GM21619 (cell line): Measurements from ENCODE around the gene SFRP4.
A peak's percentile ranks its signal among the peaks of the same experiment; 100 is the strongest.

Experiments used
- ATAC-seq: cut with Tn5 transposase; IDR thresholded peaks from one replicate; pipeline ENCODE4 v1.9.1; 2021; ENCODE audit not compliant: unreplicated experiment

The SFRP4 gene

DNA sequence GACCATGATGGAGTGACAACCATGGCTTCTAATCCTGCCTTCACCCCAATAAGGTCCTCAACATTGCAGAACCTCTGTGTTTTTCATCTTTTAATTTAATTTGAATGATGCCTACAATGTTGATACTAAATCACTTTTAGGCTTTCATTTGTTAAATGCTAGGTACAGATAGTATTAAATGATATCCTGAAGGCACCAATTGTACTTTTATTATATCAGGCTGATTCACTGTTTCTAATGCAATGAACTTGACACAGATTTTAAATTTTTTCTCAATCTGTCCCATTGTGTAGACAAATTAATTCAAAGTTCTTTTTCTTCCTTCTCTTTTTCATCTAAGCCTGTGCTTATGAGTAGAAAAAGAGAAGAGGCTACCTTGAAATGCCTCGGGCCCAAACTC, 9.0 kb upstream of the SFRP4 start:
- ATAC-seq, result no peak

DNA sequence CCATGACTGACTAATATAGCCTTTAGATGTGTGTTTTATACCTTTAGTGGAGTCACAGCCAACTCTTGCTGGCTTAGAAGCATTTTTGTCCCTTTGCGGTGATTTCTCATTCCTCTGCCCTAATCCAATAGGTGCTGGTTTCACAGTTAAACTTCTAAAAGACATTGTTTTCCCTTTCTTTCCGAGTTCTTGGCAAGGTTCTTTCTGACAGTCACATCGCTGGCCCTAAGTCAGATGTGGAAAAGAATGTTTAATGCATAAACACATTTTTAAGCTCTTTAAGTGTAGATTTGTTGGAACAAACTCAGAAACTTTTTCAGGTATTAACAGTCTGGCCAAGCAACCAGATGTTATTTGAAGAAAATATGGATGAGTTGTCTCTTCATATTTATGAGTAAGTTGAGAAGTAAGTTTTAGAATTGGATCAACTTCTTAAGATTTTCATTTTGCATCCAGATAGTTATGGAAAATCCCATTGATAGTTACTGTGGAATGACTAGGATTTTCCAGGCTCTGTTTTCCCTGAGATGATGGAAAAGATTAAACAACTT, 7.9 kb upstream of the SFRP4 start:
- ATAC-seq, result no peak

DNA sequence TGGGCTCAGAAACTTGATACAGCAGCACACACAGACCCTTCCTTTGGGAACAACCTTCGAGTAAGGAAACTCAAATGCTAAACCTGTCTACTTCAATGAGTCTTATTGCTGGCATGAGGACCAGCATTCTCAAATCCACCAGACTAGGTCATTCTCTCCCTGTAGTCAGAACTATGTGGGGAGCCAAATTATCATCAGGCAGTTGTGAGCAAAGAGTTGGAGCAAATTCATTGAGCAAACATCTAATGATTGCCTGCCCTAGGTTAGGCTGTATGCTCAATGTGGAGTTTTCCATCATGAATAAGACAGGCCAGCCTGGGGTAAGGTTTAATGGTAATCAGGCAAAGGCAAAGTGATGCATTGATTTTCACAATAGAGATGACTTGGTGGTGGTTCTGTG, 7.4 kb upstream of the SFRP4 start:
- ATAC-seq, result no peak

DNA sequence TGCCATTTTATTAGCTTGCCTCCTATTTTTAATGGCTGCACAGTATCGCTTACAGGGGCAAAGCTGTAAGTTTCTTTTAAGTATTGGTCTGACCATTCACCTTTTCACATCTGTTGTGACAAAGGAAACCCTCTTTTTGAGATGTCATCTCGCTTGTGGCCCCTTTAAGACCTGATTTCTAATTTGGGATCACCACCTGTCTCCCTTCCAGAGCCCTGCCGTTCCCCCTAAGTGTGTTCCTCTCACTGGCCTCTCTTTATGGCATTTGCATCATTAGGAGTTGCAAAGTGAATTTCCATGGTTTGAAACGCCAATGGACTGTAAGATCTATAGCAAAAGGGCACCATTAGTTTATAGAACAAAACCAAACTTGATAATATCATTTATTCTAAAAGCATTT, 5.3 kb upstream of the SFRP4 start:
- no peak for ATAC-seq

DNA sequence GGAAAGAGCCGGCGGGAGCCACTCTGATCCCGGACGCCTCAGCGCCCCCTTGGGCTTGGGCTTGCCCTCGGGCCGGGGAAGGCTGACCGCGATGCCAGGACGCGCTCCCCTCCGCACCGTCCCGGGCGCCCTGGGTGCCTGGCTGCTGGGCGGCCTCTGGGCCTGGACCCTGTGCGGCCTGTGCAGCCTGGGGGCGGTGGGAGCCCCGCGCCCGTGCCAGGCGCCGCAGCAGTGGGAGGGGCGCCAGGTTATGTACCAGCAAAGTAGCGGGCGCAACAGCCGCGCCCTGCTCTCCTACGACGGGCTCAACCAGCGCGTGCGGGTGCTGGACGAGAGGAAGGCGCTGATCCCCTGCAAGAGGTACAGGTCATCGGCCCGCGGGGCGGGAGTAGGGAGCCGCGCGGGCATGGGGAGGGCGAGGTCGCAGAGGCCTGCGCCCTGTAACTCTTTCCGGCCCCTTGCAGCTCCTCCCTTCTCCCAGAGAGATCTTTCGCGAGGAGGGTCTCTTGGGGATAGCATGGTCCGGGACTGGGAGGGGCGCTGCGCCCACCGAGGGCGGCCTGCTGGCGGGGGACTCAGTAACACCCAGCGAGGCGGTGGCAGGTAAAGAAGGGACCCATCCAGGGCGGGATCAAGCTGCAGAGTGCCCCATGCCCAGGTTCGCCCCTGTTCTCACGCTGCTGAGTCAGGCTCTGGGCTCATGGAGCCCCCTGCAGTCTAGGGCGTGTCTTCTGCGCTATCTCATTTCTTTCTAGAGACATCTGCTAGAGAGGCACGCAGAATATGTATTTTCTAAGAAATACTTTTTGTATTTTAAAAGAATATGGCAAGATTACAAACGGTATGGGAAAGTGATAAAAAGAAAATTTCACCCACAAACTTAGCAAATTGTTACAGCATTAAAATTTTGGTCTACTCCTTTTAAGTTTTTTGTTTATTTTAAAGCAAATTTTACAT, 4.5 kb upstream of the SFRP4 start:
- ATAC-seq, result peak; percentile 44

DNA sequence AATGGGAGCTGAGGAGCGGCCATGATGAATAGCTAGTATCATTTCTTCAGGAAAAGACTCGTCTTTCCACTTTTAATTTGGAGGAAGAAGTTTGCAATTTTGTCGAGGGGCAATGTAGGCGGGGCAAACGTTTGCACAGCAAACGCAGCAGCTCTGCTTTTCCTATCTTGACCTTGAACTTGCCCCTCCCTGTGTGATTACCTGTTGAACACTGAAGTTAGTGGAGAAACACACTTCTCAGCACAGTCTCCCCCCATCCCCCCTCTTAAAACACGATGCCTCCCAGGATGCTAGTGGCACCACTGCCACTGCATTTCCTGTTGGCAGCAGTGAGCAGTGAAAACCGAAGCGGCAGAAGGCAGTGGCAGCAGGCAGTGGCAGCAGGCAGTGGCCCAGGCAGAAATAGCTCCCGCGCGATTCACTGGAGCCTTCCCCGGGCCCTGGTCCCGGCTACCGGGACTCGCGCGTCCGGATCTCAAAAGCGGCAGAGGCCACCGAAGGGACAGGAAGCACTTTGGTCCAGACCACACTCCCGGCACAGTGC, 3.8 kb upstream of the SFRP4 start, which contains the start of gene EPDR1:
Gene EPDR1 (plus strand): TSS at position 336 of the 544 bp plus-strand sequence. CDS start 300 bp downstream, outside the sequence.
- ATAC-seq, result peak; percentile 35

DNA sequence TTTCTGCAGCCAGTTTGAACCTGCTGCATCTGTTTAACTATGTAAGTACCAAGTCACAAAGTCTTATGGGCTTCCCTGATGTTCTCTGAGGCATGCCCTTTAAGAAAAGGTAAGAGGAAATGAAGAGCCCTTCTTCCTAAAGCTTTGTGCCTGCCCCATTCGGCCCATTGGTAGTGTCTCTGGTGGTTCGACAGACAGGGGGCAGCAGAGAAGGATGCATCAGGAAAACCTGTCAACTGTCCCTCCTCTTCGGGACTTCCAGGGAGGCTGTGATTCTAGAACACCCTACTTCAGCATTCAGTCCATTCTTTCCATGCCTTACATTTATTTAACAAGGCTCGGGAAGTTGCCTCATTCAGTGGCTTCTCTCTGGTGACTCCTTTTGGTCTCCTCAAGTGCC, 1.9 kb upstream of the SFRP4 start:
- no peak for ATAC-seq

DNA sequence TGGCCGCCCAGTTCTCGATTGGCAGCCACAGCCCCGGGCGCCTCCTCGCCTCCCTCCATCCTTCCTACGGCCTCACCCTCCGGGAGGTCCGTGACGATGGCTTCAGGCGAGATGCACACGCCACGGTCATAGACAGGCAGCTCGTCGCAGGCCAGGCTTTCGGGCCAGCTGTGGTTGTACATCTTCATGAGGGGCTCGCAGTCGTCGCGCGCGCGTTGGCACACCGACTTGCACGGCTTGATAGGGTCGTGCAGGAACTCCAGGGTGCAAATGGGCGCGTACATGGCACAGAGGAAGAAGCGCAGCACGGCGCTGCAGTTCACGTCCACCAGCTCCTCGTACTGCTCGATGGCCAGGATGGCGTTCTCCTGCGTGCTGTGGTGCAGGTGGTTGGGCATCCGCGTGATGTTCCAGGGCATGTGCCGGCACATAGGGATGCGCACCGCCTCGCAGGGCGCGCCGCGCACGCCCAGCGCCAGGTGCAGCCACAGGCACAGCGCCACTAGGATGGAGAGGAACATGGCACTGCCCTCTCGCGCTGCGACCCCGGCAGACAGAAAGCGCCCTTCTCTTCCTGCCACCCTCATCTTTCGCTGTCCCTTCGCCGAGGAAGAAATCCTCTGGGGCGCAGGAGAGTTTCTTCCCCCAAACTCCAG, 472 bp downstream of the SFRP4 start:
- no peak for ATAC-seq

DNA sequence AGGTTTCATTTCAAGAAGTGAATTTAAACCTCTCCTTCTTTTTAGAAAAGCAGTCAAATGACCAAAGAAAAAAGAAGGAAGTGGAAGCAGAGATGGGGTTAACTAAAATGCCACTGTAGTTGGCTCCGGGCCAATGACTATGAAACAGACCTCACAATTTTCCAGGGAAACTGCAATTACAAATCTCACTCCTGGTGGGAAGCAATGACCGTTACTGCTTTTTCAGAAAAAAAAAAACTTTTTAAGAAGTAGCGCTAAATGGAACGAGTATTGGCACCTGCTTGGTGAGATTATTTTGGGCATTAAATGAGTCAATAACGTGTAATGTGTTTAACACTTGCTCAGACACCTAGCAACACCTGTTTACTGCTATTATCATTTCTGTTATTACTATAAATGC, 1.2 kb downstream of the SFRP4 start:
- ATAC-seq, result no peak

DNA sequence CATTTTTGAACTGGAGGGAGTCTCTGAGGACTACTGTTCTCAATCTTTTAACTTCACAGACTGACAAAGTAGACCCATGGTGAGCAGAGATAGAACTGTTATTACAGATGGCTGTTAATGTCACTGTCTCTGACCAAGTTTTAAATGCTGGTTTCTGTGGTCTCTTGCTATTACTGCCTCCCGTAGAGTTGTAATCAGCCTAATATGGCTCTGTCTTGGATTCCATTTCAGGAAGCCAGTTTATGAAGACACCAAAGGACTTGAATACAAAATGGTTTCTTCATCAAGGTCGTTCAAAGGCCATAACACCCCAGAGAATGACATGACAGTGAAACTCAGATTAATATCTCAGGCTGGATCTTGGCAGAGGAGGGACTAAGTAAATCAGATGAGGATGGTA, 3.9 kb downstream of the SFRP4 start:
- ATAC-seq, result no peak

DNA sequence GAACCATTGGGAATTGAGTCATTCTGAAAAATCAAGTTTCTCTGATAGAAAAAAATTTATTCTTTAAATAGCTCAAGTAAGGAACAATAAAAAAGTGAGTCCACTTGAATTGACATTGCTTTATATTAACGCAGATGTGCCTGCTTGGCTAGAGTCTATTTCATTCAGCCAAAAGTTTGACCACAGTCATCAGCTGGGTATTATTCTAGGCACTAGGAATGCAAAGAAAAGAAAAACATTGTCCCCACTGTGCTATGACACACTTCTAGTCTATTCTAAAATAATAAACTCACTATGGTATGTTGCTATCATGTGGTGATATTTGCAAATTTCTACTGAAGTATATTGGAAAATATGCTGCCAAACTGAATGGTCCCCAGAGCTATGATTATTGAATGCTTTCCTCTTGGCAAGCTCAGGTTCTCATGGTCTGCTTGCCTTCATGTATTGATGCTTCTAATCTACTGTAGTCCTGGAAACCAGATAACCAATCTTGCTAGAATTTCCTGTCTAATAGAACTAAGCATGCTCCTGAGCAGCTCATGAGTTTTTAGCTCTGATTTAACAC, 8.3 kb downstream of the SFRP4 start:
- no peak for ATAC-seq

DNA sequence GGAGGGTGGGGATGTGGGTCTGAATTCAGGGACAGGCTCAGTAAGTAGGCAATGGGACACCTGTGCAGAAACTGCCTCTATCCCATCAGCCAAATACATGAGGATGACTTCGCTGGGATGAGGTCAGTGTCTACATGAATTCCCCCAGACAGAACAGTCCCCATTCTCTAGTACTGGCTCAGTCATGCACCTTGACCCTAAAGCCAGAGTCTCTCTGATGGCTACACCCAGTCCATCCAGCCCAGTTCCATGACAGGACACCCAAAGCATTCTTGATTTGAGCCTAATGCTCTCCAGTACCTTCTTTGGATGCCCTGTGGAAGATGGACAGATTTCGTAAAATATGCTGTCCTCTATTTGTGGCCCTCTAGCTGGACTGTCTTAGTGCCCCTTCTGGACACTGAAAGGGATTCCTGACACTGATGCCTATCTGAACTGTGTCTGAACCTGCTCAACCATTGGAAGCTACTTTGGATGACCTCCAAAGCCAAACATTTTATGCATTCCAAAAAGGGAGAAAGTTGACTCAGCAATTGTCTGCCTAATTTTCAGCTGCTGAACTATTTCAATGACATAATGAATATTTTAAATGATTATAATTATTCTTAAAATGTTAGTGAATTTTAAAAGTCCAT, 14.6 kb downstream of the SFRP4 start:
- no peak for ATAC-seq

DNA sequence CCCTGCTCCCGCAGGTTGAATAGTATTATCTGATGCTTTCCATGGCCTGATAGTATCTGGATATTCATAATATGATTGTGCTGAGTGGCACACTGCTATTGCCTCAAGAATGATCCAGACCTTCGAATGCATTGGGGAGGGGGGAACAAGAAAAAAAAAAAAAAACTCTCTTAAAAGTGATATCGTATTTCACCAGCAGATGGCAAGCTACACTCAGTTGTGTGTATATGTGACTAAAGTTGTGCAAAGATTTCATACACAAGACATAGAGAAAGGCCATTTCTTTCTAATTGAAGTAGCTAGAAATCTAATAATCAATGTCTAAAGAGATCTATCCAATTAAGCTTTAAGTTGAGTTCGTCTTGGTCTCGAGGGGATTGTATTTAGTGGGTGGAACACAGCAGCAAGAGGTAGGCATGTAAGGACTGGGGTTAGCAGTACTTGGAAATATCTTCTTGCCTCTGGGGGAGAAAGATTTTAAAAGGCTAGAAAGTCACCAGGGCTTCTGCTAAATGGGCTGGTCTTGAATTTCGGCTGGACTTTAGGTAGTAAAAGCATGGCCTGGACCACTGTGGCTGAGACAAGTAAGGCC, 15.3 kb downstream of the SFRP4 start:
- no peak for ATAC-seq

DNA sequence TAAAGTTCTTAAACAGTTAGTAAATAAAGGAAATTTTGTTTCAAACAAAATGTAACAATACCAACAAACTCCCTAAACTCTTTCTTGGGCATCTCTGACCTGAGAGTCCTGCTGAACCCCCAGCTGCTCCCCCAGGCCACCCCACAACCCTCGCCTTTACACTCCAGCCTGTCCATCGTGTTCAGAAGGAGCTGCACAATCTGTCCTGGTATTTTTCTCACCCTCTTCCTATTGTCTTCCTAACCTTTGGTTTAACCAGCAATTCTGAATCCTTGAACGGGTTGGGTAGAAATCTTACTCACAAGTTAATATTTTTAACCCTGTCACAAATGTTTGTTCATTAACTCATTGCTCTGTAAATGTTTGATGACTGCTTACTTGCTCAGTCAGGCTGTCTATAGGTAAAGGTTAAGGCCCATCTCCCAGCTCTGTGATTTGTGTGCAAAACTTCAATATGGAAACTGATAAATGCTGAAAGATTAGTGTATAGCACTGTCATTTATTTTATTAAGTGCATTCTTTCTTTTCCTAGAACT, 16.8 kb downstream of the SFRP4 start:
- ATAC-seq, result no peak

DNA sequence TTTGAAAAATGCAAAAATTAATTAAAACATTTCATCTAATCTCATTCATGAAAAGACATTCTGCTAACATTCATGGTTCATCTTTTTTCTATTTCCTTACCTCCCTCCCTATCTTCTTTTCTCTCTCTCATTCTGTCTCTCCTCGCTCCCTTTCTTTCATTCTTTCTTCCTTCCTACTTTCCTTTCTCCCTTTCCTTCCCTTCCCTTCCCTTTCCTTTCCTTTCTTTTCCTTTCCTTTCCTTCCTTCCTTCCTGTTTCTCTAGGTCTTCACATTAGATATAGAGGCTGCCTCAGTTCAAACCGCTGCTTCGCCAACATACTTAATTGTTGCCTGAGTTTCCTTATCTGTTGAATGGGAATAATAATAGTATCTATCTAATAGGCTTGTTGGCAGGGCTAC, 21.9 kb downstream of the SFRP4 start:
- no peak for ATAC-seq

DNA sequence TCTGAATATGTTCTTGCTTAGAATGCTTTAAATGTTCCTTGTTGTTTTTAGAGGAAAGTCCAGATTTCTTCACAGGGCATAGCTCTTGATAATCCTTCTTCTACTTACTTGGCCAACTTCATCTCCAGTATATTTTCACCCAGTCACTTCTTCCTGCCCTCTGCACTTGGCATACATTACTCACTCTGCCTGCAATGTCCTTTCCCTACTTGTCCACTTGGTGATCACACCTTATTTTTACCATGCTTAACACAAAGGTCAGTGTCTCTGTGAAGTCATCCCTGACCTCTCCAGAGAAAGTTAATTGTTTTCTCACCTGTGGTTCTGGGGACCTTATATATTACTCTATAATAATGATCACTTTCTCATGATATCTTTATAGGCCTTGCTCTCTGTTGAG, 23.3 kb downstream of the SFRP4 start:
- ATAC-seq, result no peak

DNA sequence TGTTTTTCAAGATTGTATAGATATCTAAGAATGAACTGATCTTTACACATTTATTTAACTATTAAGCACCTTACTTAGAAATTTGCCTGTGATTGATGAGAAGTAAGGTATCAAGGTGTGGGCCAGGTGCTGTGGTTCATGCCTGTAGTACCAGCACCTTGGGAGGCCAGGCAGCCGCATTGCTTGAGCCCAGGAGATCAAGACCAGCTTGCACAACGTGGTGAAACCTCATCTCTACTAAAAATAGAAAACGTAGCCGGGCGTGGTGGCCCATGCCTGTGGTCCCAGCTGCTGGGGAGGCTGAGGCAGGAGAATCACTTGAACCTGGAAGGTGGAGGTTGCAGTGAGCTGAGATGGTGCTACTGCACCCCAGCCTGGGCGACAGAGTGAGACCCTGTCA, 34.5 kb downstream of the SFRP4 start:
- no peak for ATAC-seq
